ENCODE measurements around the gene FANCC. TPM values are rescaled to one million over a fixed set of nuclear protein-coding genes. Genes with fewer than 3 reads are reported as not detected.

The FANCC gene
- total RNA-seq, 2 donors from 2014 or later: 7.5 to 12.5 TPM

GRCh38 chr9:95103281-95103771 is 214.2 kb downstream of the FANCC start:
- DNase-seq (no peak), ATAC-seq (no peak)
- TF ChIP-seq POLR2A (IDR thresholded peaks at IDR 0.05): no peak
- TF ChIP-seq, protein P1, sequence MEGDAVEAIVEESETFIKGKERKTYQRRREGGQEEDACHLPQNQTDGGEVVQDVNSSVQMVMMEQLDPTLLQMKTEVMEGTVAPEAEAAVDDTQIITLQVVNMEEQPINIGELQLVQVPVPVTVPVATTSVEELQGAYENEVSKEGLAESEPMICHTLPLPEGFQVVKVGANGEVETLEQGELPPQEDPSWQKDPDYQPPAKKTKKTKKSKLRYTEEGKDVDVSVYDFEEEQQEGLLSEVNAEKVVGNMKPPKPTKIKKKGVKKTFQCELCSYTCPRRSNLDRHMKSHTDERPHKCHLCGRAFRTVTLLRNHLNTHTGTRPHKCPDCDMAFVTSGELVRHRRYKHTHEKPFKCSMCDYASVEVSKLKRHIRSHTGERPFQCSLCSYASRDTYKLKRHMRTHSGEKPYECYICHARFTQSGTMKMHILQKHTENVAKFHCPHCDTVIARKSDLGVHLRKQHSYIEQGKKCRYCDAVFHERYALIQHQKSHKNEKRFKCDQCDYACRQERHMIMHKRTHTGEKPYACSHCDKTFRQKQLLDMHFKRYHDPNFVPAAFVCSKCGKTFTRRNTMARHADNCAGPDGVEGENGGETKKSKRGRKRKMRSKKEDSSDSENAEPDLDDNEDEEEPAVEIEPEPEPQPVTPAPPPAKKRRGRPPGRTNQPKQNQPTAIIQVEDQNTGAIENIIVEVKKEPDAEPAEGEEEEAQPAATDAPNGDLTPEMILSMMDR (IDR thresholded peaks at IDR 0.05): no peak
- Histone ChIP-seq H3K36me3 (replicated peaks in 1 of 2; ENCODE audit: insufficient read depth in 1 of 2, low read depth in 2 of 2) (no peaks in the 10 kb centered on the region), H3K27ac (peak overlapping the region in 3 of 4 donors; percentile 2 to 71 (median 12)), H3K4me3 (no peak overlapping the region), H3K4me1 (peaks cover 92% of the 10 kb centered on the region), H3K27me3 (no peaks in the 10 kb centered on the region), H3K9me3 (no peaks in the 10 kb centered on the region)
- WGBS, 2 donors: 75 to 76% methylated on average over 15 of the region's 15 CpGs
- intact Hi-C loops (cut with DNase I): no loop called here

- Histone ChIP-seq H3K36me3 (replicated peaks in 1 of 2; ENCODE audit: insufficient read depth in 1 of 2, low read depth in 2 of 2) (no peaks in the 10 kb centered on the region), H3K4me3 (no peak overlapping the region), H3K27ac (peak overlapping the region; percentile 46 to 71 (median 56)), H3K9me3 (no peaks in the 10 kb centered on the region), H3K4me1 (peaks cover 93% of the 10 kb centered on the region), H3K27me3 (no peaks in the 10 kb centered on the region)
- TF ChIP-seq POLR2A (IDR thresholded peaks at IDR 0.05): no peak
- TF ChIP-seq, protein P1 (IDR thresholded peaks at IDR 0.05): peak in 1 of 7 experiments; percentile 12
- peak in 2 of 4 donors; percentile 56 to 58 for DNase-seq
- WGBS, 2 donors: 48% methylated on average over 13 to 18 of the region's 18 CpGs
- intact Hi-C loops (cut with DNase I): no loop called here
- peak; percentile 36 for ATAC-seq
Observed at GRCh38 chr9:95102572-95102971, 214.9 kb downstream of the FANCC start.

DNA sequence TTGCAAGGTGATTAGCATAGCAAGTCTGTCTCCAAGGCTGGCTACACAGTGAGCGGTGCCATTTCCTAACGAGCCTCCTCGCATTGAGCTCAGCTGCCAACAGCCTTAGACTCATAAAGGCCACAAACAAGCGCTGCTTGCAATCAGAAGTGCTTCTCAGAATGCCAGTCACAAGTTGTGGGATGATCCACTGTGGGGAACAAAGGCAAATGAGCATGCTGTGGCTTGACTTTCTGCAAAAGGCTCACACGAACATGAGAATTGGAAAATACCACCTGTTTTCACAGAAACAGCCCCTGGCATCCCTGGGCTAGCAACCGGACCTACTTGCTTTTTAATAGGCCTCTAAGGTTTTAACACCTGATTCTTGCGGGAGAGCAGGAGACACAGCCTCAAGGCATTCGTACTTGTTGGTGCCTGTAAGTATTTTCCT is 215.5 kb downstream of the FANCC start:
- Histone ChIP-seq H3K27ac (peak overlapping the region; percentile 46 to 71 (median 56)), H3K27me3 (no peaks in the 10 kb centered on the region), H3K4me1 (peaks cover 87% of the 10 kb centered on the region), H3K36me3 (replicated peaks in 1 of 2; ENCODE audit: insufficient read depth in 1 of 2, low read depth in 2 of 2) (no peaks in the 10 kb centered on the region), H3K9me3 (no peaks in the 10 kb centered on the region), H3K4me3 (no peak overlapping the region)
- DNase-seq (no peak), ATAC-seq (no peak)
- 26 to 41% methylated on average over 8 of the region's 8 CpGs for WGBS, 2 donors
- intact Hi-C loops (cut with DNase I): no loop called here
- TF ChIP-seq, protein P1 (IDR thresholded peaks at IDR 0.05): no peak
- TF ChIP-seq POLR2A (IDR thresholded peaks at IDR 0.05): no peak

DNA sequence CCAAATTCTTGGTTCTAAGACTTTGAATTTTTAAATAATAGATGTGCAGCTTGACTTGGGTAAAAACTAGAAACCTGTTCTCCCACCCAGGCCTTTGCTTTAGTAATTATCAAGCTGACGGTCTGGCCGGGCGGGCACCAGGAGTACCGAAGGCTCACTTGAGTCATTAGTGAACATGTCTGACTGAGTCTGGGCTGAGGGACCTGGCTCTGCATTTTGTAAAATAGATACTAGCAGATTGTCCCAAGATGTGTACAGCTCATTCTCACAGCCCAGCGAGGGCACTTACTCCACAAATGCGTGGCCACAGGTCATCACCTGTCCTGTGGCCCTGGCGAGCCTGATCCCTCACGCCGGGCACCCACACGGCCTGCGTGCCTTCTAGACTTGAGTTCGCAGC is 216.2 kb downstream of the FANCC start:
- 92 to 94% methylated on average over 12 of the region's 12 CpGs for WGBS, 2 donors
- DNase-seq (no peak), ATAC-seq (no peak)
- H3K27me3 ChIP-seq: no peaks in the 10 kb centered on the region
- no peak overlapping the region for H3K4me3 ChIP-seq
- H3K4me1 ChIP-seq: peaks cover 81% of the 10 kb centered on the region
- intact Hi-C loops (cut with DNase I): no loop called here
- no peaks in the 10 kb centered on the region for H3K9me3 ChIP-seq
- no peak for TF ChIP-seq POLR2A (IDR thresholded peaks at IDR 0.05)
- TF ChIP-seq, protein P1 (IDR thresholded peaks at IDR 0.05): no peak
- no peaks in the 10 kb centered on the region for H3K36me3 ChIP-seq (replicated peaks in 1 of 2; ENCODE audit: insufficient read depth in 1 of 2, low read depth in 2 of 2)
- peak overlapping the region in 3 of 4 donors; percentile 47 to 71 (median 68) for H3K27ac ChIP-seq

DNA sequence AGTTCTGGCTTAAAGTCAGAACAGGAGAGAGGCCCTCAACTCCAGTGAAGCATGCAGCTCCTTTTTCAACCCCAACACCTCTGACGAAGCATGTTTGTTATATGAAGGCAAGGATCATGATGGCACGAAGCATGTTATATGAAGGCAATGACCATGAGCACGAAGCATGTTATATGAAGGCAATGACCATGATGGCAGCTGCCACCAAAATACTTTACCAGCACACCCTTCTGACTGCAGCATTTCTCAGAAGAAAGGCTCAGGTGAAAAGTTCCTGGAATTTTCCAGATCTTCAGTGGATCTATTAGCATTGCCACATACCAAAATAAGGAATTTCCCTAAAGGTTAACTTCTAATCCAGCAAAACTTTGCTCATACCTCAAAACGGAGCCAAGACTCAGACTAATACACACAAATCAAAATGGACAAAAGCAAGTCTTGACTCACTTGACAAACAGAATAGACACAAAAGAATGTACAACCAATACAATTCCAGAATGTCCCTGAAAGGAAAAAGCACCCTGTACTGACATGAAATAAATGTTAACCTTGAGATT is 217.4 kb downstream of the FANCC start:
- WGBS, 2 donors: 73 to 75% methylated on average over 4 of the region's 4 CpGs
- H3K36me3 ChIP-seq (replicated peaks in 1 of 2; ENCODE audit: insufficient read depth in 1 of 2, low read depth in 2 of 2): no peaks in the 10 kb centered on the region
- no peaks in the 10 kb centered on the region for H3K9me3 ChIP-seq
- H3K4me3 ChIP-seq: no peak overlapping the region
- ATAC-seq (peak; percentile 13), DNase-seq (no peak)
- intact Hi-C loops (cut with DNase I): no loop called here
- H3K27me3 ChIP-seq: no peaks in the 10 kb centered on the region
- no peak for TF ChIP-seq POLR2A (IDR thresholded peaks at IDR 0.05)
- TF ChIP-seq, protein P1 (IDR thresholded peaks at IDR 0.05): no peak
- peaks cover 74% of the 10 kb centered on the region for H3K4me1 ChIP-seq
- peak overlapping the region; percentile 27 to 71 (median 58) for H3K27ac ChIP-seq

Measured in body of pancreas (tissue), 4 donors.